DND-41 (cell line): ENCODE data around the gene DTNB.

Experiments used
- CTCF ChIP-seq: IDR thresholded peaks from 2 replicates; pipeline ENCODE4 v1.5.1; 2012; ENCODE audit warnings: borderline replicate concordance, low read length, moderate library complexity, mild to moderate bottlenecking; ENCODE audit not compliant: poor library complexity, severe bottlenecking; ENCODE audit errors: extremely low read depth
- EZH2 ChIP-seq: IDR thresholded peaks from 3 replicates; pipeline ENCODE4 v1.6.1; 2012; ENCODE audit warnings: borderline replicate concordance, low read depth, mild to moderate bottlenecking, moderate library complexity, low read length, inconsistent platforms; ENCODE audit not compliant: severe bottlenecking

- TF ChIP-seq CTCF (no peak), EZH2 (no peak)
Observed at GRCh38 chr2:25669520-25669919, 3.9 kb downstream of the DTNB start.
